ENCODE measurements around the gene PLPPR3. TPM values are rescaled to one million over a fixed set of nuclear protein-coding genes. Genes with fewer than 3 reads are reported as not detected.

Gene PLPPR3
- polyA plus RNA-seq, 1 experiment: 1.1 TPM

GRCh38 chr19:788983-789700 lies 32.6 kb downstream of the PLPPR3 start:
- no peaks in the 10 kb centered on the region; the same call in 1 of the 2 replicates for H3K36me3 ChIP-seq (ENCODE audit: control insufficient read depth, insufficient read depth, low read length)
- H3K4me3 ChIP-seq (ENCODE audit: low read depth, low read length): no peak overlapping the region
- TF ChIP-seq CTCF (IDR thresholded peaks at IDR 0.05; ENCODE audit: insufficient read depth, low read depth, low read length): peak; percentile 23; the same call in 1 of the 2 replicates
- DNase-seq (ENCODE audit: low read depth): no peak
- H3K27me3 ChIP-seq (ENCODE audit: control insufficient read depth, insufficient read depth, low read length): no peaks in the 10 kb centered on the region
- ChIA-PET POLR2A (interaction anchor here (0.6 kb wide), 1 partner anchor 36 kb away, joined by 9 read pairs; no protein-coding TSS in a partner anchor), CTCF (interaction anchor here (1.3 kb wide), 1 partner anchor 19 kb away, joined by 5 read pairs; no protein-coding TSS in a partner anchor)

DNA sequence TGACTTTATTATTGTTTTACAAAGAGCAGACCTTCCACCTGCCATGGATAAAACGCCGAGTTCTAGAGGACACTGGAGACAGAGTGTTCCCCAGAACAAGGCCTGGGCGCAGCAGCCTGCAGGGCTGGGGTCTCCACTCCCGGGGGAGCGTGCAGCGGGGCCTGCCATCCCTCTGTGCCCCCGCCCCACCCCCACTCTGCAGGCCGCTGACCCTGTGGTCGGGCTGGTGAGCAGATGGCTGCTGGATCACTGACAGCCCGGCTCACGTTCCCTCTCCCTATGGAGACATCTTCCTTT lies 33.1 kb downstream of the PLPPR3 start:
- ChIA-PET POLR2A (interaction anchor here (0.6 kb wide), 1 partner anchor 35 kb away, joined by 9 read pairs; no protein-coding TSS in a partner anchor), CTCF (no interaction called here)
- no peak overlapping the region for H3K4me3 ChIP-seq (ENCODE audit: low read depth, low read length)
- DNase-seq (ENCODE audit: low read depth): no peak
- no peak for TF ChIP-seq CTCF (IDR thresholded peaks at IDR 0.05; ENCODE audit: insufficient read depth, low read depth, low read length)
- H3K36me3 ChIP-seq (ENCODE audit: control insufficient read depth, insufficient read depth, low read length): no peaks in the 10 kb centered on the region; the same call in 1 of the 2 replicates
- no peaks in the 10 kb centered on the region for H3K27me3 ChIP-seq (ENCODE audit: control insufficient read depth, insufficient read depth, low read length)

DNA sequence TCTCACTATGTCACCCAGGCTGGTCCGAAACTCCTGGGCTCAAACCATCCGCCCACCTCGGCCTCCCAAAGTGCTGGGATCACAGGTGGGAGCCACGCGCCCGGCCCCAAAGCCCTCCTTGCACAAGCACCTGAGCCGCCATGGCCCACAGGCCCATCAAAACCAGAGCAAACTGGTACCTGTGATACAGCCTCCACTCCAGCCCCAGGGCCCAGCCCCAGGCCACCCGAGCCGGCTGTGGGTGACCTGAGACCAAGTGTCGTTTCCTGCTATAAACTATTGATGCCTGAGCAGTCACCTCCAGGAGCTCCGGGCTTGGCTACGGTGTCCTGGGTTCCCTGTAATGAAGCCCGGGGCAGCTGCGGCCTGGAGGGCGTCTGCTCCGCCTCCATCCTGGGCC lies 34.2 kb downstream of the PLPPR3 start:
- TF ChIP-seq CTCF (IDR thresholded peaks at IDR 0.05; ENCODE audit: insufficient read depth, low read depth, low read length): no peak
- no peaks in the 10 kb centered on the region; the same call in 1 of the 2 replicates for H3K36me3 ChIP-seq (ENCODE audit: control insufficient read depth, insufficient read depth, low read length)
- H3K4me3 ChIP-seq (ENCODE audit: low read depth, low read length): no peak overlapping the region
- CTCF ChIA-PET: interaction anchor here (0.9 to 1.0 kb wide), 2 partner anchors 18 to 53 kb away, joined by 3 read pairs; no protein-coding TSS in a partner anchor
- POLR2A ChIA-PET: no interaction called here
- no peak for DNase-seq (ENCODE audit: low read depth)
- H3K27me3 ChIP-seq (ENCODE audit: control insufficient read depth, insufficient read depth, low read length): no peaks in the 10 kb centered on the region

- ChIA-PET POLR2A (no interaction called here), CTCF (no interaction called here)
- no peak for TF ChIP-seq CTCF (IDR thresholded peaks at IDR 0.05; ENCODE audit: insufficient read depth, low read depth, low read length)
- H3K36me3 ChIP-seq (ENCODE audit: control insufficient read depth, insufficient read depth, low read length): no peaks in the 10 kb centered on the region; the same call in 1 of the 2 replicates
- H3K4me3 ChIP-seq (ENCODE audit: low read depth, low read length): no peak overlapping the region
- no peaks in the 10 kb centered on the region for H3K27me3 ChIP-seq (ENCODE audit: control insufficient read depth, insufficient read depth, low read length)
- DNase-seq (ENCODE audit: low read depth): no peak
Measured at GRCh38 chr19:784541-784940, 37.2 kb downstream of the PLPPR3 start.

- H3K4me3 ChIP-seq (ENCODE audit: low read depth, low read length): peak overlapping the region; percentile 4; the same call in 1 of the 2 replicates
- ChIA-PET CTCF (interaction anchor here (1.1 kb wide), 1 partner anchor 12 kb away, joined by 3 read pairs; no protein-coding TSS in a partner anchor), POLR2A (interaction anchor here (0.6 to 0.7 kb wide), 2 partner anchors 36 to 68 kb away, joined by 3 read pairs; no protein-coding TSS in a partner anchor)
- no peak for TF ChIP-seq CTCF (IDR thresholded peaks at IDR 0.05; ENCODE audit: insufficient read depth, low read depth, low read length)
- DNase-seq (ENCODE audit: low read depth): no peak
- H3K27me3 ChIP-seq (ENCODE audit: control insufficient read depth, insufficient read depth, low read length): no peaks in the 10 kb centered on the region
- H3K36me3 ChIP-seq (ENCODE audit: control insufficient read depth, insufficient read depth, low read length): no peaks in the 10 kb centered on the region
Measured at GRCh38 chr19:782878-783668, 38.7 kb downstream of the PLPPR3 start.

All from BJ (cell line).